ENCODE data around the gene CACNA2D4. TPM values are rescaled to one million over a fixed set of nuclear protein-coding genes. Genes with fewer than 3 reads are reported as not detected.

CACNA2D4 gene
- total and polyA plus RNA-seq, 2 of the 13 experiments (the other 11 are each of a cell fraction or from before 2014, with no cell fraction given): 14.2 to 136 TPM

GRCh38 chr12:1760566-1761382 lies 157.7 kb downstream of the CACNA2D4 start (continued):
- no peak for TF ChIP-seq HCFC1 (IDR thresholded peaks at IDR 0.05; ENCODE audit: low read depth, low read length)
- TF ChIP-seq, protein P1, sequence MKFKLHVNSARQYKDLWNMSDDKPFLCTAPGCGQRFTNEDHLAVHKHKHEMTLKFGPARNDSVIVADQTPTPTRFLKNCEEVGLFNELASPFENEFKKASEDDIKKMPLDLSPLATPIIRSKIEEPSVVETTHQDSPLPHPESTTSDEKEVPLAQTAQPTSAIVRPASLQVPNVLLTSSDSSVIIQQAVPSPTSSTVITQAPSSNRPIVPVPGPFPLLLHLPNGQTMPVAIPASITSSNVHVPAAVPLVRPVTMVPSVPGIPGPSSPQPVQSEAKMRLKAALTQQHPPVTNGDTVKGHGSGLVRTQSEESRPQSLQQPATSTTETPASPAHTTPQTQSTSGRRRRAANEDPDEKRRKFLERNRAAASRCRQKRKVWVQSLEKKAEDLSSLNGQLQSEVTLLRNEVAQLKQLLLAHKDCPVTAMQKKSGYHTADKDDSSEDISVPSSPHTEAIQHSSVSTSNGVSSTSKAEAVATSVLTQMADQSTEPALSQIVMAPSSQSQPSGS (CRISPR knock-in tag; IDR thresholded peaks at IDR 0.05): peak; percentile 82
- TF ChIP-seq ZMAT3 (CRISPR knock-in tag; conservative IDR thresholded peaks at IDR 0.05): no peak
- TF ChIP-seq MIER2 (CRISPR knock-in tag; IDR thresholded peaks at IDR 0.05): peak; percentile 41; the same call in 1 of the 2 replicates
- TF ChIP-seq KLF16 (CRISPR knock-in tag; IDR thresholded peaks at IDR 0.05): peak in 1 of 2 experiments; percentile 64; a peak in 1 of 4 replicates
- TF ChIP-seq, protein P2, sequence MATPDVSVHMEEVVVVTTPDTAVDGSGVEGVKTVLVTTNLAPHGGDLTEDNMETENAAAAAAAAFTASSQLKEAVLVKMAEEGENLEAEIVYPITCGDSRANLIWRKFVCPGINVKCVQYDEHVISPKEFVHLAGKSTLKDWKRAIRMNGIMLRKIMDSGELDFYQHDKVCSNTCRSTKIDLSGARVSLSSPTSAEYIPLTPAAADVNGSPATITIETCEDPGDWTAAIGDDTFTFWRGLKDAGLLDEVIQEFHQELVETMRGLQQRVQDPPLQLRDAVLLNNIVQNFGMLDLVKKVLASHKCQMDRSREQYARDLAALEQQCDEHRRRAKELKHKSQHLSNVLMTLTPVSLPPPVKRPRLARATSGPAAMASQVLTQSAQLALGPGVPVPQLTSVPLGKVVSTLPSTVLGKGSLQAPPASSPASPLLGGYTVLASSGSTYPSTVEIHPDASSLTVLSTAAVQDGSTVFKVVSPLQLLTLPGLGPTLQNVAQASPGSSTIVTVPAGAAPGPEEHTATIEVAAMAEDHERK (CRISPR knock-in tag; IDR thresholded peaks at IDR 0.05; ENCODE audit: low read depth): no peak
- no peak for TF ChIP-seq ZFP82 (CRISPR knock-in tag; IDR thresholded peaks at IDR 0.05; ENCODE audit: borderline replicate concordance)
- TF ChIP-seq CBX5 (CRISPR knock-in tag; IDR thresholded peaks at IDR 0.05; ENCODE audit: borderline replicate concordance): no peak
- peak; percentile 47 for TF ChIP-seq THAP11 (CRISPR knock-in tag; IDR thresholded peaks at IDR 0.05)
- TF ChIP-seq, protein P3, sequence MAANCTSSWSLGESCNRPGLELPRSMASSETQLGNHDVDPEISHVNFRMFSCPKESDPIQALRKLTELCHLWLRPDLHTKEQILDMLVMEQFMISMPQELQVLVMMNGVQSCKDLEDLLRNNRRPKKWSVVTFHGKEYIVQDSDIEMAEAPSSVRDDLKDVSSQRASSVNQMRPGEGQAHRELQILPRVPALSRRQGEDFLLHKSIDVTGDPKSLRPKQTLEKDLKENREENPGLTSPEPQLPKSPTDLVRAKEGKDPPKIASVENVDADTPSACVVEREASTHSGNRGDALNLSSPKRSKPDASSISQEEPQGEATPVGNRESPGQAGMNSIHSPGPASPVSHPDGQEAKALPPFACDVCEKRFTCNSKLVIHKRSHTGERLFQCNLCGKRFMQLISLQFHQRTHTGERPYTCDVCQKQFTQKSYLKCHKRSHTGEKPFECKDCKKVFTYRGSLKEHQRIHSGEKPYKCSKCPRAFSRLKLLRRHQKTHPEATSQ (CRISPR knock-in tag; IDR thresholded peaks at IDR 0.05; ENCODE audit: borderline replicate concordance): no peak
